Nucleus accumbens (tissue), 56 donors: ENCODE measurements around the gene MZT2B.
"Not testable (repeated sequence)": the region's sequence is repeated elsewhere in the genome, so short reads cannot be mapped to it uniquely, and the experiment has no call there.

ENCODE experiments used
- DNase-seq, 56 donors: peaks; one replicate each; lab custom pipeline; 2025; lab: John Stamatoyannopoulos, UW

MZT2B gene

DNA sequence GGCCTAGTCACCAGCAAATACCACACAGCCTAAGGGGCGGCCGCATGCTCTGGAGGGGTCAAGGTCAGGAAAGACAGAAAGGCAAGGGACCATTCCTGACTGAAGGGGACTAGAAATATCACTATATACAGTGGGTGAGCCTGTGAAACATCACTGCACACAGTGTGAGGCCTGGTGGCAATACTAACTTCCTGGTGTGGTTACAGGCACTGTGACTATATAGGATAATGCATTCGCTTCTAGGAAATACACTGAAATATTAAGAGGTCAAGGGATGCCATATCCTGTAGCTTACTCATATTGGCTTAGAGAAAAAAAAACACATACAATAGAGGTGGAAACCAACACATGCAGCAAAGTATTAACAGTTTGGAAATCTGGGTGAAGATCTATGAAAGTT, 12.9 kb upstream of the MZT2B start:
- not testable (repeated sequence) for DNase-seq

DNA sequence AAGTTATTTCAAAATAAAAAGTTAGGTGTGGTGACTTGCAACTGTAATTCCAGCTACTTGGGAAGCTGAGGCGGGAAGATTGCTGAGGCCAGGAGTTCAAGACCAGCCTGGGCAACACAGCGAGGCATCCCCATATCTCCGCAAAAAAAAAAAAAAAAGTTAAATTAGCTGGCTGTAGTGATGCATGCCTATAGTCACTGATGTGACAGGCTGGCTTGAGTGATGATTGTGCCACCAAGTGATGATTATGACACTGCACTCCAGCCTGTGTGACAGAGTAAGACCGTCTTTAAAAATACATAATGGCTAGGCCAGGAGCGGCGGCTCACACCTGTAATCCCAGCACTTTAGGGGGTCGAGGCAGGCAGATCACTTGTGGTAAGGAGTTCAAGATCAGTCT, 12.2 kb upstream of the MZT2B start:
- no peak for DNase-seq

DNA sequence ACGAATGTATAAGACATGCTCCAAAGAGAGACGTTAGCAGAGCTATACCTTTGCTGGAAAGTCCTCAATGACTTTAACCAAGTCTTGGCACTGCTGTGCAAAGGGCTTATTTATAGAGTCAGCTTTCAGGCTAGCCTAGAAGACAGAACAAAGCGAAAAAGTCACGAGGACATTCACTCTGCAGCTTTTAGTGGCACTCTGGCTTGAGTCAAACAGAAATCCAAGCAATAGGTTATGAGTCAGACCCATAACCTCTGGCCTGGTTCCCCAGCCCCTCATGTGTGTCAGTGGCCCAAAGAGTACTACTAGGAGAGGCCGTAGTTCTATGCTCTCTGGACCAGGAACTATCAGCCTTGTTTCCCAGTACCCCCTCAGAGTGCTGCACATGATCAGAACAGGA, 7.2 kb upstream of the MZT2B start:
- not testable (repeated sequence) for DNase-seq

DNA sequence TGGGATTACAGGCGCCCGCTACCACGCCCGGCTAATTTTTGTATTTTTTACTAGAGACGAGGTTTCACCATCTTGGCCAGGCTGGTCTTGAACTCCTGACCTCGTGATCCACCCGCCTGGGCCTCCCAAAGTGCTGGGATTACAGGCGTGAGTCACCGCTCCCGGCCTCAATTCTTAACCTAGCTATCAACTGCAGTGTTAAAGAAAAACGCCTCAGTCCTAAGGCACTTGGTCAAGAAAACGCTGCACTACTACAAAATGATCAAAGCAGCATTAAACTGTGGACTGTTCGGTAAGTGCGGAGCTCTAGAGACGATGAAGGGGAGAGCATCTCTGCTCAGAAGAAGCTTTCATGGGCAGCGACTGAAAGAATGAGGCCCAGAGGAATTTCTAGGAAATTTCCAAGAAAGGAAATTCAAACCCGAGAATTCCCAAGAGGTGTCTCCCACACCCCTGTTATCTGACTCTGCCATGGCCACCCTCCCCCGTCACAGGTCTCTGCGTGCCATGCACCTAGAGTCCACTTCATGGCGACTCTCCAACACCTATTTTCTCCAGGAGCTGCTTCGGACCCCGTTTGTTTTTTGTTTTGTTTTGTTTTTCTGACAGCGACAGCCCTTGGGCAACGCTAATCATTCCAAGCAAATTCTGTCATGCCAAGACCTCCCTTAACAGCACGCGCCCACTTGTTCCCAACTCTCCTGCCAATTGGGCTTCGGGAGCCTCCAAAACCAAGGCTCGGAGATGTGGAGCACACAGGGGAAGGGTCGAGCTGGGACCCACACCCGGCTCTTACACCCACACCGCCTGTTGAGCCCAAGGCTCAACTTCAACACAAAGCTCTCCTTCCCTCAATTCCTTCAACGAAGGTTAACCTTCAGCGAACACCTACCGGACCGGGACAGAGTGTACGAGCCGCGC, 1.4 kb upstream of the MZT2B start:
- DNase-seq, result not testable (repeated sequence)

DNA sequence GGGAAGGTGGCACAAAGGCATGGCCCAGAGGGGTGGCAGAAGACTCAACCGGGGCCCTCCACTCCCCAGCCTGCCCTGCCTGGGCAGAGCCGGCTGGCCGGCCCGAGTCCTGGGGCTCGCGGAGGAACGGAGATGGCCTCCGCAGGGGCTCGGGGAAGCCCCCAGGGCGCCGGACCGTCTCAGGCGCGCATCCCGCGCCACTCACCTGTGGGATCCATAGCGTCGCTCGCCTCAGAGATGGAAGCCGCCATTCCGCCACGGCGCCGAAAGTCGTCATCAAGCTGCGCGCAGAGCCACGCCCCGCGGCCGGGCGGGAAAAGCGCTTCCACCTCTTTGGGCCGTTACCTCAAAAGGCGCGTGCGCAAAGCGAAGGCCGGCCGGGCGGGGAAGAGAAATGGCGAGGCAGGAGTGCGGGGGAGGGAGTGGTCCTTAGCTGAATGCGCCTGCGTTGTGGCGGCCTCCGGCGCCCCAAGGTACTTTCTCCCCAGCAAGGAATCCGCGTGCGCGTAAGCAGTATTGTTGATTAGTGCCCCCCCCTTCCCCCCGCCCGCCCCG, 660 bp upstream of the MZT2B start, which contains the start of gene SMPD4:
SMPD4 (minus strand) TSS at position 278 of the 555 bp plus-strand sequence. CDS start 5,010 bp downstream, outside the sequence.
- DNase-seq, result peak; percentile 21 to 97 (median 90)

DNA sequence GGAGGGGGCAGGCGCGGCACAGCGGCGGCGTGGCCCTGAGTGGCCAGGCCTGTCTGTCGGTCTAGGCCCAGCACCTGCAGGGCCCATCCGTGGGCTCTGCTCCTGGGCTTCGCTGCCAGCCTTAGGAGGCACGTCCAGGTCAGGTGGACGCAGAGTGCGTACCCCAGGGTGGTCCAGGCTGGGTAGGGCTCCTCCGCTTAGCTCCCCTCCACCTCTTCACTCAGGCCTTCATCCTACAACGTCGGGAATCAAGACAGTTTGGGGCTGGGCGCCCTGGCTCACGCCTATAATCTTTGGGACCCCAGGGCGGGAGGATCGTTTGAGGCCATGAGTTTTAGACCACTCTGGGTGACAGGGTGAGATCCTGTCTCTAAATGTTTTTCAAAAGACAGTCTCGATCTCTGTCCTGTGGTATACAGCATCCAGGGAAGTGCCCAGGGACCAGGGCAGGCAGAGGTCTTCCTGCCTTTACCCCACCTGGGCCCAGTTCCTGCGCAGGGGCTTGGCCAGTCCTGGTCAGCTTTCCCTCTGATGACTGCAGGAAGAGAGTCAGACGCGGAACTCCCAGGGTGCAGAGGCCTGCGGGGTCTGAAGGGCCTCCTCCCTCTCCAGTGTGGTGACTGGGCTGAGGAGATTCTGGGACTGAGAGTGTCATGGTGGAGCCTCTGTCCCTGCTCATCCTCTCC, 907 bp downstream of the MZT2B start:
- peak in 3 of 56 donors; percentile 14 to 20 (median 16) for DNase-seq

DNA sequence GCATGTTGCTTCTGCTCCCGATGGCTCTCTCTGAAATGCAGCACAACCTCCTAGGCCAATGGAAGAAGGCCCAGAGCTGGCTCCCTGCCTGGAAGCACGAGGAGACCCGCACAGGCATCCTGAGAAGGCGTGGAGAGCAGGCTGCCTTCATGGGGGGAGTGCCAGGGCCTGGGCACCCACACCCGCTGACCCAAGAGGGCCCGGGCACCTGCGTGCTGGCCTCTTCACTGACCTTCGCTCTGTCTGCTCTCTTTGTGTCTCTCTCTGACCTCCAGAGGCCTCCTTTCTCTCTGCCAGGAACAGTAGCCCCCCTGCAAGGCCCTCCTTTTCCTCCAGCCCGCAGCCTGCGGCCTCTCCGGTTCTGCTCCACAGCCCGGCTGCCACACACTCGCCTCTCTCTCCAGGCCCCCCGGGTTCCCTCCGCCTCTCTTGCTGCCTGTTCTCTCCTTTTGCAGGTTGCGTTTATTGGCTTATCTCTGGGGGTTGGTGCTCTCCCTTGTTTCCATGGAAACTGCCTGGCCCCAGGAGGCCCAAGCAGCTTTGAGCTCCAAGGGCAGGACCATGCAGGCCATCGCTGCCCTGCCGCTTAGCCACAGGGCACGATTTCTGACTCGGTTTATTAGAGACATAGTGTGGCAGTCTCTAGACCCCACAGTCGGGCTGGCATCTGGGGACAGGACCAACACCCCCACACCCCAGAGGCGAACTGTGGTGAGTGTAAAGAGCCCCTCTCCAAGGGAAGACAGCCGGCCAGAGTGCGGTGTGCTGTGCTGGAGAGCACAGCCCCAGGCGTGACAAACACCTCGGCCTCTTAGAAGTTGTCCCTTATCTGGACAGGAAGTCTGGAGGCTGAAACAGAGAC, 1.7 kb downstream of the MZT2B start:
- peak in 34 of 56 donors; percentile 7 to 64 (median 26) for DNase-seq

DNA sequence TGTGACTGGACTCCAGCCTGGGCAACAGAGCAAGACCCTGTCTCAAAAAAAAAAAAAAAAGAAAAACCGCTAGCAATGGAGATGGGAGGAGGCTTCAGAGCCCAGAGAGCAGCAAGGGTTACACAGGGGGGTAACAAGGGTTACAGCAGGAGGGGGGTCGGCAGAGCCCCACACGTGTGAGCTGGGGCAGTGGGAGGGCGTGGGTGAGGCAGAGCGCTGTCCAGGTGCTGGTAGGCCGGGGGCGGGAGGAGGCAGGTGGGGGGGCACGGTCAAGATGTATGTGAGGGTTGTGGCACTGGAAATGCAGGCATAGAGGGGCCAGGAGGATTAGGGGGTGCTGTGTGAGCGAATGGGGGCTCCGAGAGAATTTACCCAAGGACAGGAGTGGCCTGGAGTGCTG, 3.4 kb downstream of the MZT2B start:
- DNase-seq, result no peak

DNA sequence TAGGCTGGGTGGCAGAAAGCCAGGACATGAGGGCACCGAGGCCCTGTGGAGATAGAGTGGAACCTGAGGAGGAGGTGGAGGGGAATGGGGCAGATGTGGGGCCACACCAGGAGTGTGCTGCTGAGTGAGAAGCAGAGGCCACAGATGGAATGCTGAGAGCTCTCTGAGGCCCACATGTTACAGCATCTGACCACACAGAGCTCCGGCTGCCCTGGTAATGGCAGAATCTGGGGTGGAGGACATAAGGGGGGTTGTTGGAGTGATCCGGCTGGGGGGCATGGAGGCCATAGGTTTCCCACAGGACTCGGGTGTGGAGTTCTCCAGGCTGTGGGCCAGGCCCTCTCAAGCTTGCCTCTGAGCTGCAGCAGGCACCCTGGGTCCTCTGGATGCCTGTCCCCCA, 3.8 kb downstream of the MZT2B start:
- DNase-seq, result no peak

DNA sequence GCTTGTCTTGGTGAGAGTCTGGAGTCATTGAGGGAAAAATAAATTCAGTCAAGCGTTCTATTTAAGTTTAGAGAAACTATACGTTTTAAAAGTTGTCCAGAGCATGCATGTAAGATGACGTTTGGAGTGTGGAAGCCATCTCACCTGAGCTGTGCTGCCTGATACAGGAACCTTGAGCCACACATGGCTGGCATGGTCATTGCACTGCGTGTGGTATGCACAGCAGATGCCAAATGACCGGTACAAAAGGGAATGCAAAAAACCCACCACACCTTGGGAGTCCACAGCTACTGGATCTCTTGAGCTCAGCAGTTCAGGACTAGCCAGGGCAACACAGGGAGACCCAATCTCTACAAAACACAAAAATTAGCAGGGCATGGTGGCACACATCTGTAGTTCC, 4.3 kb downstream of the MZT2B start:
- DNase-seq, result no peak

DNA sequence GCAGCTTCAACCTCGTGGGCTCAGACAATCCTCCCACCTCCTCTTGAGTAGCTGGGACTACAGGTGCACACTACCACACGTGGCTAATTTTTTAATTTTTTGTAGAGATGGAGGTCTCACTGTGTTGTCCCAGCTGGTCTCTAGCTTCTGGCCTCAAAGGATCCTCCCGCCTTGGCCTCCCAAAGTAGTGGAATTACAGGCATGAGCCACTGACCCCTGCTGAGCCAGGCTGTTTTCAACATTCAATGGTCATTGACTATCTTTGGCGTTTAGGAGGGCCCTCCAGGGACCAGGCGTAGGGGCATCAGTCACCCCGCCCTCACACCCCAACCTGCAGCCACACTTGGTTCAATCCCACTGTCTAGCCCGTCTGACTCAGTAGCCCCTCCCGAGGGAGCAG, 5.2 kb downstream of the MZT2B start:
- no peak for DNase-seq

DNA sequence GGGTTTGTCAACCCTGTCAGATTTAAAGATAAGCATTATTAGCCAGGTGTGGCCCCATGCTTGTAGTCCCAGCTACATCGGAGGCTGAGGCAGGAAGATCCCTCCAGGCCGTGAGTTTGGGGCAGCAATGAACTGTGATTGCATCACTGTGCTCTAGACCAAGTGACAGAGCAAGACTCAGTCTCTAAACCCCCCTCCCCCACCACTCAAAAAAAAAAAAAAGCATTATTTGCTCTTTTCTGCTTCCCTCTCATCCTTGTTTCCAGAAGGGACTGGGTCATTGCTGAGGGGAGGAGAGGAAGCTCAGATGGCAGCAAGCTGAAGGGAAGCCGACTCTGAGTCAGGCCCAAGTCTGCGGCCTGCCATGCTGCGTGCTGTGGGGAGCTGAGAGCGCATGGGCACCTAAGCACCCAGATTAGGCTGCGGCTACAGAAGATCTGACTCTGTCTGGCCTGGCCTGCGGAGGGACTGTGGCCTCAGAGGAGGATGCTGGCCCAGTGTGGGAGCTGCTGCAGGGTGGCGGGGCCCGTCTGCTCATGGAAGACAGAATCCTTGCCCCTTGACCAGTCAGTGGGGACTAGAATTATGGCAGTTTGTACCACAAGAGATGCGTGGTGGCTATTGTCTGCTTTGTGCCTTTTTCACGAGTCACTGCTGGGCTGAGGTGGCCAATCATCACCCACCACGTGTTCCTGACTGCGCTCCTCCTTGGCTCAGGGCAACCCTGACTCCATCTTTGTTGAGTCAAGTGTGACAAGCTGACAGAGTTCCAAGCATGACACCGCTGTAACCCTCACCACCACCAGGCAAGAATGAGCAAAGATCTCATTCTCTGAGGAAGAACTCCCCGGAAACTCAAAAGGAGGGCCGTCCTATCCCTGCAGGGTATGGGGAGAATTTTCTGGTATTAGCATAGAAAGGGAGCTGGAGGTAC, 6.1 kb downstream of the MZT2B start:
- DNase-seq, result not testable (repeated sequence)

DNA sequence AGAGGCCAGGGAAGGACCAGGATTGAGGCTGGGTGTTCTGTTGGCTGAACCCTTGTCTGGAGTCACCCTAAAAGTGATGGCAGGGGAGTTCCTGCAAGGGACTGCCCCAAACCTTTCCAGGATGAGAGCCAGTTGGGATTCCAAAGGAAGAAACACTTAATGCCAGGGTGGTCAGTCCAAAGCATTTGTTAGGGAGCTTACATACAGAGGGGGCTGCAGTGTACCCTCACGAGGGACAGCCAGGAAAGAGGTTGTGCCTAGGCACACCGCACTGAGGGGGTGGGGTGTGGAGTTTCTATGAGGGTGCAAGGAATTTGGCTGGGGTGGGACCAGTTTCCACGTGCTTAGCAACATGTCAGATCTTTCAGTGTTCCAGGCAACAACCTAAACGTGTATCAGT, 6.9 kb downstream of the MZT2B start:
- not testable (repeated sequence) for DNase-seq

DNA sequence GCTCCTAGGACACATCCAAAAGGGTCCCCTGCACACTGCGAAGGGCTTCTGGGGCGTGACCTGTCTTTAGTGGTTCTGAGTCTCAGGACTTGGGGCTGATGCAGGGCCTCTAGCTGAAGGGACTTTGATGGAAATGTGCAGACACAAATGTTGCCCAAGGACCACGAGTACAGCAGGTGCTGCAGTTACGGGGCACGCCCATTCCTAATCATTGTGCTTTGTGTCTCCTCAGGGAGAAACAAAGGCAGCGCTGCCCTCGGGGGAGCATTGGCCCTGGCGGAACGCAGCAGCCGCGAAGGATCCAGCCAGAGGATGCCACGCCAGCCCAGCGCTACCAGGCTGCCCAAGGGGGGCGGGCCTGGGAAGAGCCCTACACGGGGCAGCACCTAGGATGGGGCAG, 8.2 kb downstream of the MZT2B start:
- DNase-seq, result no peak

DNA sequence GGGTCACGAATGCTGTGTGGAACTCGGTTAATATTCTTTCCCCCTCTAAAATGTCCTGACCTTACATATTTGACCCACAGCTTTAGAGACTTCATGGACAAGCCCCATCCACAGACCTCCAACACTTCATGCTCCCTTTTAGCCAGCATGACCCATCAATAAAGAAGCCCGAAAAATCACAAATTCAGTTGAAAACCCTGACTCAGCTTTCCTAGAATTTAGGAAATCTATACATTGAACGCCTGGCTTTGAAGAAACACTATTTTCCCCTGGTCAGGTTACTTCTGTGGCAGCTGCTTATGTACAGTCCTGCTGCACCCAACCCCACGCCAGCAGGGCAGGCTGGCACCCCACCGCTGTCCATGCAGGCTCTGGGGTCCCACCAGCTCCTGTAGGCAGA, 9.3 kb downstream of the MZT2B start:
- DNase-seq, result not testable (repeated sequence)

DNA sequence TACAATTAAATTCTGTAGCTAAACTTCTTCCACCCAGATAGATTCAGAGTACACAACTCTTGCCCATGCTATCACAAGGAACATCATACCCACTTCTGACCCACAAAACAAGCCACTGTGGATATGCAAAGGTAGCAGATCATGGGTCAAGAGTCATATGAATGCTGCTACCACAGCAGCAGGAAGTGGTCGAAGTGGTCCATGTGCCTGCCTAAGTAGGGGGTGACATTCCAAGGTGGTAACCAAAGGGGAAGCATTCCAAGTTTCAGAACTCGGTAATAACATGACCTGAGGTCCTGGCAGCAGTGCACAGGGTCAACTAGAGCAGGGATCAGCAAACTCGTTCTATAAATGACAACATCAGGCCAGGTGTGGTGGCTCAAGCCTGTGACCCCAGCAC, 10.4 kb downstream of the MZT2B start:
- DNase-seq, result not testable (repeated sequence)

DNA sequence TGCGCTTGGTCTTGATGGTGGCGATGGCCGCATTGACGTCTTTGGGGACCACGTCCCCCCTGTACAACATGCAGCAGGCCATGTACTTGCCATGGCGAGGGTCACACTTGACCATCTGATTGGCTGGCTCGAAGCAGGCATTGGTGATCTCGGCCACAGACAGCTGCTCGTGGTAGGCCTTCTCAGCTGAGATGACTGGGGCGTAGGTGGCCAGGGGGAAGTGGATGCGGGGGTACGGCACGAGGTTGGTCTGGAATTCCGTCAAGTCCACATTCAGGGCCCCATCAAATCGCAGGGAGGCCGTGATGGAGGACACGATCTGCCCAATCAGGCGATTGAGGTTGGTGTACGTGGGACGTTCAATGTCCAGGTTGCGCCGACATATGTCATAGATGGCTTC, 11.8 kb downstream of the MZT2B start:
- DNase-seq, result not testable (repeated sequence)

DNA sequence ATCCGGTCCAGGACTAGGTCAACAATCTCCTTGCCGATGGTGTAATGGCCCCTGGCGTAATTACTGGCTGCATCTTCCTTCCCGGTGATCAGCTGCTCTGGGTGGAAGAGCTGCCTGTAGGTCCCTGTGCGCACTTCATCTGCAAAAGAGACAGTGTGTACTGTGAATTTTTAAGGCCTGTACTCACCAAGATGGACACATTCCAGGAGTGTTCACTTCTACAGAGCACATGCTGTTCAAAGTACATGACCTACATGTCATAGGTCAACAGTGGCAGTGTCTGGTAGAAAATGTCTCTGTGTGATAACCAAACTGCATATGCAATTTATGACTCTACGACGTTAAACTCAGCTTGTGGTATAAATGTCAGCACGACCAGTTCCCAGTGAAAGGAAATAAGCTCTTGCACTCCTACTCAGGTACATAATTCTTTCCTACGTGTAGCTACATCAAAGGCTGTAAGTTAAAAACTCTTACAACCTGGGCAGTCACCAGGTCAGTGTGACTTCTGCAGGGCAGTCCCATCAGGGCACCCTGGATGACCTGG, 13.1 kb downstream of the MZT2B start:
- not testable (repeated sequence) for DNase-seq

DNA sequence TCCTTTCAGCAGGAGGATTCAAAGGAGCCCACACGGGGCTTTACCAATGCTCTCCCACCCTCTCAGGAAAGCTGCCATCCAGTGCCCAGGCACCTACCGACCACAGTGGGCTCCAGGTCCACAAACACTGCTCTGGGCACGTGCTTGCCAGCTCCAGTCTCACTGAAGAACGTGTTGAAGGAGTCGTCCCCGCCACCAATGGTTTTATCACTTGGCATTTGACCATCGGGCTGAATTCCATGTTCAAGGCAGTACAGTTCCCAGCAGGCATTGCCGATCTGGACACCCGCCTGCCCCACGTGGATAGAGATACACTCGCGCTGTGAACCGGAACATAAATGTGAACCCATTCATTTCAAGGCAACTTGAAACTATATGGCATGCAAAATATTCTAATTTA, 14.0 kb downstream of the MZT2B start:
- DNase-seq, result not testable (repeated sequence)
